CD14-positive monocyte (primary cell): ENCODE results near the gene UTP11. TPM values are rescaled to one million over a fixed set of nuclear protein-coding genes. Genes with fewer than 3 reads are reported as not detected.

Source experiments
- DNase-seq, 3 donors: peaks; one replicate each; pipeline ENCODE4 v3.0.0-alpha.2; 2011 to 2022
- H2AFZ ChIP-seq: 2 replicates; pipeline ENCODE4 v1.6.0; 2012; ENCODE audit warnings: mild to moderate bottlenecking, low read depth, low read length, inconsistent platforms; ENCODE audit not compliant: insufficient read depth, poor library complexity, severe bottlenecking
- H3K27ac ChIP-seq, 2 donors: 1 replicate in 1 of 2; 2 replicates in 1 of 2; pipeline ENCODE4 v1.5.1; 2012 to 2013; ENCODE audit warnings: low read length in 2 of 2, control low read depth in 1 of 2, inconsistent platforms in 1 of 2, low read depth in 1 of 2, mild to moderate bottlenecking in 1 of 2
- H3K27me3 ChIP-seq, 2 donors: one replicate each; pipeline versions ENCODE4 v1.6.0 to v1.6.1; 2011 to 2013; ENCODE audit warnings: low read length in 2 of 2; ENCODE audit not compliant: control insufficient read depth in 2 of 2, insufficient read depth in 2 of 2
- H3K36me3 ChIP-seq, 2 donors: replicated peaks in 1 of 2; 1 replicate in 1 of 2; 2 replicates in 1 of 2; pipeline versions ENCODE4 v1.5.1 to v1.6.1; 2012 to 2013; ENCODE audit warnings: low read length in 2 of 2, control low read depth in 1 of 2, inconsistent platforms in 1 of 2, mild to moderate bottlenecking in 1 of 2; ENCODE audit not compliant: insufficient read depth in 2 of 2, control insufficient read depth in 1 of 2
- H3K4me1 ChIP-seq, 2 donors: 1 replicate in 1 of 2; 2 replicates in 1 of 2; pipeline versions ENCODE4 v1.5.1 to v1.6.1; 2012 to 2013; ENCODE audit warnings: low read length in 2 of 2, control low read depth in 1 of 2, inconsistent platforms in 1 of 2, mild to moderate bottlenecking in 1 of 2, moderate library complexity in 1 of 2; ENCODE audit not compliant: insufficient read depth in 2 of 2, control insufficient read depth in 1 of 2
- H3K4me2 ChIP-seq: replicated peaks from 2 replicates; pipeline ENCODE3; 2012; ENCODE audit warnings: low read length, moderate library complexity, mild to moderate bottlenecking; ENCODE audit not compliant: poor library complexity, severe bottlenecking; ENCODE audit errors: extremely low read depth
- H3K4me3 ChIP-seq, 3 experiments: fragments of 200-600 bp in 1 of 3; sonication (generic) in 1 of 3; replicated peaks in 1 of 3; 1 replicate in 2 of 3; 2 replicates in 1 of 3; pipeline ENCODE4 v1.5.1; 2011 to 2013; ENCODE audit warnings: low read length in 3 of 3, mild to moderate bottlenecking in 3 of 3, control low read depth in 2 of 3, low read depth in 2 of 3, inconsistent platforms in 1 of 3, moderate library complexity in 1 of 3
- H3K79me2 ChIP-seq: 2 replicates; pipeline ENCODE4 v1.6.0; 2012; ENCODE audit warnings: mild to moderate bottlenecking, control low read depth, inconsistent platforms, low read length, moderate library complexity; ENCODE audit not compliant: insufficient read depth
- H3K9ac ChIP-seq: 2 replicates; pipeline ENCODE4 v1.6.0; 2017; ENCODE audit warnings: low read length, mild to moderate bottlenecking; ENCODE audit not compliant: insufficient read depth, poor library complexity, severe bottlenecking
- H3K9me3 ChIP-seq, 2 donors: replicated peaks in 1 of 2; 1 replicate in 1 of 2; 2 replicates in 1 of 2; pipeline versions ENCODE4 v1.5.1 to v1.6.1; 2012 to 2013; ENCODE audit warnings: low read length in 2 of 2, control low read depth in 1 of 2; ENCODE audit not compliant: control insufficient read depth in 1 of 2, insufficient read depth in 1 of 2
- H4K20me1 ChIP-seq: 2 replicates; pipeline ENCODE4 v1.6.0; 2012; ENCODE audit warnings: mild to moderate bottlenecking, low read length, control low read depth, moderate library complexity; ENCODE audit not compliant: insufficient read depth
- H3K27ac Mint-ChIP-seq, 7 donors: one replicate each; pipeline ENCODE4 v1.8.0; 2020; ENCODE audit warnings: mild to moderate bottlenecking in 7 of 7, mixed read lengths in 7 of 7, moderate library complexity in 6 of 7, inconsistent platforms in 2 of 7
- H3K27me3 Mint-ChIP-seq, 3 donors: one replicate each; pipeline ENCODE4 v1.8.0; 2021 to 2022; ENCODE audit warnings: low read depth in 3 of 3, mild to moderate bottlenecking in 3 of 3, mixed read lengths in 3 of 3, moderate library complexity in 3 of 3, inconsistent platforms in 1 of 3
- H3K36me3 Mint-ChIP-seq, 2 donors: one replicate each; pipeline ENCODE4 v1.8.0; 2020; ENCODE audit warnings: mixed read lengths in 2 of 2, inconsistent platforms in 1 of 2, mild to moderate bottlenecking in 1 of 2
- H3K4me1 Mint-ChIP-seq: one replicate; pipeline ENCODE4 v1.8.0; 2020; ENCODE audit warnings: mild to moderate bottlenecking, mixed read lengths
- H3K4me3 Mint-ChIP-seq, 2 donors: one replicate each; pipeline ENCODE4 v1.8.0; 2020; ENCODE audit warnings: mild to moderate bottlenecking in 2 of 2, mixed read lengths in 2 of 2, moderate library complexity in 1 of 2
- H3K9me3 Mint-ChIP-seq, 7 donors: one replicate each; pipeline ENCODE4 v1.8.0; 2020 to 2022; ENCODE audit warnings: mixed read lengths in 7 of 7, mild to moderate bottlenecking in 6 of 7, moderate library complexity in 6 of 7, inconsistent platforms in 2 of 7
- CTCF ChIP-seq: fragments of 200-600 bp; IDR thresholded peaks from one replicate; pipeline ENCODE4 v1.8.0; 2022; ENCODE audit warnings: antibody characterized with exemption, mild to moderate bottlenecking
- WGBS: methylation state at CpG from one replicate; pipeline ENCODE4 v1.1.5; 2013; ENCODE audit warnings: missing lambda C conversion rate; ENCODE audit not compliant: insufficient coverage; 5-methylcytosine and 5-hydroxymethylcytosine counted together
- intact Hi-C, 2 donors: fragments of 100-400 bp; cut with micrococcal nuclease; formaldehyde crosslinking; loops; one replicate each; pipeline versions ENCODE4 v1.15.0 to v1.15.1; 2023
- polyA plus RNA-seq, 3 donors: library from polyadenylated mRNA; depleted of rRNA in 1 of 3; unstranded in 2 of 3; stranded (reverse) in 1 of 3; fragments of 300-500 nt in 2 of 3; fragments of >200 nt in 1 of 3; fragmentation: Illumina TruSeq in 2 of 3; gene quantifications; 1 replicate in 2 of 3; 2 replicates in 1 of 3; pipeline ENCODE4 v1.2.3, GENCODE V29; 2012 to 2021

Gene UTP11
- polyA plus RNA-seq, 3 donors = 10.9 to 26.0 (median 20.5) TPM

DNA sequence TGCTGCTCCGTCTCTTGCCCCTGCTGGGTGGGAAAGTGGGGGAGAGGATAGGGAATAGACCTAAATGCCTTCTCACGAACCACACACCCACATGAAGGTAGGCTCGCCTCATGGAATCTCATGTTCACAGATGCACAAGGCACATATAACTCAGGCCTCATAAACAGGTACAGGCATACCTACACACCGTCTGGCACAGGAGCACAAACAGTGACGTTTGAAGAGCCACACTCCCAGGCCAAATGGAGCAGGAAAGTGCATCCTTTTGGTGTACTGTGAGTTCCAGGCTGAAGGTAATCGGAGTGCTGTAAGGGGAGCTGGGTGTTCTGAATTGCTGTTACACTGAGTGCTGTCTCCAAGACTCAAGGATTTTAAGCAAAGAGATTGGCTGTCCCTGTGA, 13.1 kb downstream of the UTP11 start:
- Histone ChIP-seq H2AFZ (no peak overlapping the region), H3K4me3 (no peak overlapping the region), H3K27ac (no peak overlapping the region), H3K9me3 (no peaks in the 10 kb centered on the region), H4K20me1 (no peaks in the 10 kb centered on the region), H3K4me2 (no peak overlapping the region), H3K27me3 (no peaks in the 10 kb centered on the region), H3K4me1 (peaks cover 13 to 14% of the 10 kb centered on the region in 2 donors), H3K79me2 (no peaks in the 10 kb centered on the region), H3K9ac (no peak overlapping the region), H3K36me3 (peaks cover 50 to 61% of the 10 kb centered on the region in 2 donors)
- Mint-ChIP-seq H3K9me3 (no peaks in the 10 kb centered on the region), H3K27me3 (peaks cover 5 to 8% (median 7%) of the 10 kb centered on the region in 3 donors), H3K4me3 (no peak overlapping the region), H3K27ac (no peak overlapping the region), H3K4me1 (peaks cover 28% of the 10 kb centered on the region), H3K36me3 (peaks cover 45 to 66% of the 10 kb centered on the region in 2 donors)
- no peak for DNase-seq
- no peak for TF ChIP-seq CTCF
- intact Hi-C loops = loop anchor here in 1 of 2 donors (10.0 kb wide), 1 partner anchor 809 kb away; no protein-coding TSS in a partner anchor
- 95% methylated on average over 3 of the region's 6 CpGs for WGBS

GRCh38 chr1:38026592-38027200, 14.2 kb downstream of the UTP11 start:
- Histone ChIP-seq H2AFZ (no peak overlapping the region), H3K27ac (no peak overlapping the region), H4K20me1 (no peaks in the 10 kb centered on the region), H3K4me1 (peaks cover 13 to 14% of the 10 kb centered on the region in 2 donors), H3K79me2 (no peaks in the 10 kb centered on the region), H3K4me3 (no peak overlapping the region), H3K4me2 (no peak overlapping the region), H3K9ac (no peak overlapping the region), H3K36me3 (peaks cover 43 to 50% of the 10 kb centered on the region in 2 donors), H3K9me3 (no peaks in the 10 kb centered on the region), H3K27me3 (no peaks in the 10 kb centered on the region)
- Mint-ChIP-seq H3K27ac (peak overlapping the region in 3 of 7 donors; percentile 2 to 25 (median 18)), H3K4me3 (no peak overlapping the region), H3K27me3 (peaks cover 5 to 16% (median 10%) of the 10 kb centered on the region in 3 donors), H3K36me3 (peaks cover 40 to 55% of the 10 kb centered on the region in 2 donors), H3K4me1 (peaks cover 28% of the 10 kb centered on the region), H3K9me3 (no peaks in the 10 kb centered on the region)
- no peak for DNase-seq
- TF ChIP-seq CTCF = no peak
- 79% methylated on average over 8 of the region's 8 CpGs for whole genome bisulfite sequencing
- intact Hi-C loops = loop anchor here in 1 of 2 donors (10.0 kb wide), 1 partner anchor 808 kb away; no protein-coding TSS in a partner anchor
